GM10847 (cell line): Measurements from ENCODE around the gene TMED1.

ENCODE experiments used
- POLR2A ChIP-seq: IDR thresholded peaks from 2 replicates; pipeline ENCODE4 v1.6.1; 2011; ENCODE audit not compliant: insufficient read length; ENCODE audit errors: extremely low read depth

The TMED1 gene

GRCh38 chr19:10868872-10869547, 33.0 kb upstream of the TMED1 start:
- no peak for TF ChIP-seq POLR2A

GRCh38 chr19:10866495-10866894, 30.5 kb upstream of the TMED1 start:
- TF ChIP-seq POLR2A: no peak

- TF ChIP-seq POLR2A: no peak
Observed at GRCh38 chr19:10864538-10864899, 28.5 kb upstream of the TMED1 start.

GRCh38 chr19:10863107-10863717, 27.2 kb upstream of the TMED1 start:
- no peak for TF ChIP-seq POLR2A

GRCh38 chr19:10862561-10863106, 26.6 kb upstream of the TMED1 start:
- TF ChIP-seq POLR2A: no peak

- TF ChIP-seq POLR2A: no peak
Observed at GRCh38 chr19:10861103-10861651, 25.2 kb upstream of the TMED1 start.

- TF ChIP-seq POLR2A: no peak
Observed at GRCh38 chr19:10858204-10858828, 22.3 kb upstream of the TMED1 start.

GRCh38 chr19:10855879-10856522, 20.0 kb upstream of the TMED1 start:
- no peak for TF ChIP-seq POLR2A

- TF ChIP-seq POLR2A: no peak
Observed at GRCh38 chr19:10854350-10855089, 18.5 kb upstream of the TMED1 start.

- TF ChIP-seq POLR2A: no peak
Observed at GRCh38 chr19:10852941-10853340, 16.9 kb upstream of the TMED1 start.

- TF ChIP-seq POLR2A: no peak
Observed at GRCh38 chr19:10852098-10852800, 16.2 kb upstream of the TMED1 start.

GRCh38 chr19:10850631-10851030, 14.6 kb upstream of the TMED1 start:
- no peak for TF ChIP-seq POLR2A

- no peak for TF ChIP-seq POLR2A
Observed at GRCh38 chr19:10848230-10848856, 12.3 kb upstream of the TMED1 start, which contains the start of gene C19orf38. Gene C19orf38 (plus strand): TSS chr19:10848415. CDS start chr19:10848509, 94 bp downstream.
